ENCODE results near the gene C16orf95. TPM values are rescaled to one million over a fixed set of nuclear protein-coding genes. Genes with fewer than 3 reads are reported as not detected.

Gene C16orf95
- total and polyA plus RNA-seq, 7 experiments from 2014 or later, result 1.3 to 8.6 (median 2.7) TPM

DNA sequence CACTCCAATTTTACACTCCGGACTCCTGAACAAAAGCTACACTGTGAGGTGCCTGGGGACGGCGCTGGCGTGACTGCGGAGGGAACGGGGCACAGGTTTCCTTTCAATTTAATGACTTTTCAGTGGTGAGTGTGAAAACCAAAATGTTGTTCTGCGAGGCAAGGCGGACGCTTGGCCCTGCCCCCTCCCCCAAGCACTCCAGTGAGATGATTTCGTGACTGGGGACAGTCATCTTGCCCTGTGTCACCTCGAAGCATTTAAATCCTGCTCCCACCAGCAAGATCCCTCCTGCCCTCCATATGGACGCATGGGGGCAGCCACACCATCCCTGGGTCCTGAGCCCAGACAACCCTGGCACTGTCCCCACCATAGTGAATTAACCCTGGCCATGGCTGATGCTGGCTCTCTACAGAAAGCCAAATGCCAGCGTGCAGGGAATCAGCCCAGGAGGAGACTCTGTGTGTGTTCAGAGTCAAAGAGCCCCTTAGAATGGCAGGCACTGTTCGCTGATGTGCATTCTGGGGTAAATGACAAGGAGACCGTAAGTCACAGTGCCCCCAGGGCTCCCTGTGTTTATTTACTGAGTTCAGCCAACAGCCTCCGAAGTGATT is 41.0 kb downstream of the C16orf95 start:
- ChIA-PET CTCF (no interaction called here), POLR2A (no interaction called here)
- H3K4me3 ChIP-seq (ENCODE audit: low read length), result no peak overlapping the region
- H3K4me1 ChIP-seq (ENCODE audit: control insufficient read depth in 2 of 2, insufficient read depth in 2 of 2, low read length in 2 of 2), result no peaks in the 10 kb centered on the region
- Mint-ChIP-seq H3K36me3 (no peaks in the 10 kb centered on the region), H3K9me3 (no peaks in the 10 kb centered on the region), H3K4me3 (no peak overlapping the region), H3K4me1 (peaks cover 0 to 19% (median 5%) of the 10 kb centered on the region in 7 donors), H3K27ac (no peak overlapping the region), H3K27me3 (peaks cover 0 to 14% (median 11%) of the 10 kb centered on the region in 5 donors)
- H3K9me3 ChIP-seq (ENCODE audit: control insufficient read depth in 2 of 3, low read length in 3 of 3), result no peaks in the 10 kb centered on the region
- intact Hi-C loops (cut with micrococcal nuclease), result no loop called here
- no peaks in the 10 kb centered on the region for H3K27me3 ChIP-seq (ENCODE audit: control insufficient read depth in 2 of 2, insufficient read depth in 2 of 2, low read length in 2 of 2)
- DNase-seq, result no peak
- no peaks in the 10 kb centered on the region for H3K36me3 ChIP-seq (ENCODE audit: control insufficient read depth in 2 of 3, insufficient read depth in 3 of 3, low read length in 3 of 3)
- ATAC-seq, result no peak
- H3K27ac ChIP-seq (ENCODE audit: low read depth, low read length), result no peak overlapping the region

DNA sequence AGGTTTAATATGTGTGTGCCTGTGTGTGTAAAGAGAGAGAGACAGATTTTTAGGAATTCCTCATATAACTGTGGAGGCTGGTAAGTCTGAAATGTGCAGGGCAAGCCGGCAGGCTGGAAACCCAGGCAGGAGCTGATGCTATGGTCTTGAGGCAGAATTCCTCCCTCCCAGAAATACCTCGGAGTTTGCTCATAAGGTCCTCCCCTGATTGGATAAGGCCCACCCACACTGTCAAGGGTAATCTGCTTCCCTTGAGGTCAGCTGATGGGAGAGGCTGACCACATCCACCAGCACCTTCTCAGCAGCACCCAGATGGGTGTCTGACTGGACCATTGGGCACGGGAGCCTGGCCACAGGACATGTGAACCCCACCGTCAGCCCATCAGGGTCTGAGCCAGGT is 42.4 kb downstream of the C16orf95 start:
- Mint-ChIP-seq H3K27ac (no peak overlapping the region), H3K36me3 (peaks cover 0 to 5% (median 3%) of the 10 kb centered on the region in 5 donors), H3K9me3 (peaks cover 0 to 9% (median 1%) of the 10 kb centered on the region in 11 donors), H3K4me1 (peaks cover 0 to 19% (median 5%) of the 10 kb centered on the region in 7 donors), H3K27me3 (peaks cover 0 to 14% (median 11%) of the 10 kb centered on the region in 5 donors), H3K4me3 (no peak overlapping the region)
- Histone ChIP-seq H3K4me1 (ENCODE audit: control insufficient read depth in 2 of 2, insufficient read depth in 2 of 2, low read length in 2 of 2) (no peaks in the 10 kb centered on the region), H3K4me3 (ENCODE audit: low read length) (no peak overlapping the region), H3K27ac (ENCODE audit: low read depth, low read length) (no peak overlapping the region), H3K27me3 (ENCODE audit: control insufficient read depth in 2 of 2, insufficient read depth in 2 of 2, low read length in 2 of 2) (no peaks in the 10 kb centered on the region), H3K9me3 (ENCODE audit: control insufficient read depth in 2 of 3, low read length in 3 of 3) (no peaks in the 10 kb centered on the region), H3K36me3 (ENCODE audit: control insufficient read depth in 2 of 3, insufficient read depth in 3 of 3, low read length in 3 of 3) (no peaks in the 10 kb centered on the region)
- ChIA-PET POLR2A (no interaction called here), CTCF (no interaction called here)
- ATAC-seq (no peak), DNase-seq (no peak)
- intact Hi-C loops (cut with micrococcal nuclease), result no loop called here

DNA sequence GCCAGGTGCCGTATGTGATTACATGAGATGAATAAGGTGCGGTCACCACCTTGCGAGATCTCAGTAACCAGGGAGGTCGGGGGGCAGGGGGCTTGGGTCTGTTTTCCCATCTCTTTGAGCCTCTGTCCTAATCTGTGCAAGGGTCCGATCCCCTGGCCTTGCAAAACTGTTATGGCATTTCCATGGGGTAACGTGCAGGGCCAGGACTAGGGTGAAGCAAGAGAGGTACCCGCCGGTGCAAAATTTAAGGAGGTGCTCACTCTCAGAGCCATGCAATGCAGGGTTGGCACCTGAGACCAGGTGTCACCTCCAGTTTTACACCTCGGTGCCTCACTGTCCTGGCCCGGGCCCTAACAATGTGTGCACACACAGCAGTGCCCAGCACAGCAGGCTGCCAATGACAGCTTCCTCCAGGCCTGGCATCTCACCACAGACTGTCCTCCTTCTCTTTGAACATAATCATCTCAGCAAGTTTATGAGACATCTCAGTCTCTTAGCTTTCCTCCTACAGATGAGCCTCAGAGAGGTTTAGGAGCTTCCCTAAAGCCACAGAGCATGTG is 43.6 kb downstream of the C16orf95 start:
- no peaks in the 10 kb centered on the region for H3K36me3 ChIP-seq (ENCODE audit: control insufficient read depth in 2 of 3, insufficient read depth in 3 of 3, low read length in 3 of 3)
- ATAC-seq (no peak), DNase-seq (no peak)
- no peak overlapping the region for H3K4me3 ChIP-seq (ENCODE audit: low read length)
- H3K27me3 ChIP-seq (ENCODE audit: control insufficient read depth in 2 of 2, insufficient read depth in 2 of 2, low read length in 2 of 2), result no peaks in the 10 kb centered on the region
- no peaks in the 10 kb centered on the region for H3K9me3 ChIP-seq (ENCODE audit: control insufficient read depth in 2 of 3, low read length in 3 of 3)
- intact Hi-C loops (cut with micrococcal nuclease), result no loop called here
- peaks cover 0 to 21% (median 3%) of the 10 kb centered on the region in 11 donors for H3K9me3 Mint-ChIP-seq
- H3K36me3 Mint-ChIP-seq, result peaks cover 0 to 11% (median 5%) of the 10 kb centered on the region in 5 donors
- H3K27ac Mint-ChIP-seq, result no peak overlapping the region
- POLR2A ChIA-PET, result no interaction called here
- H3K4me3 Mint-ChIP-seq, result no peak overlapping the region
- no peak overlapping the region for H3K27ac ChIP-seq (ENCODE audit: low read depth, low read length)
- peaks cover 0 to 12% (median 7%) of the 10 kb centered on the region in 5 donors for H3K27me3 Mint-ChIP-seq
- peaks cover 0 to 16% (median 1%) of the 10 kb centered on the region in 7 donors for H3K4me1 Mint-ChIP-seq
- H3K4me1 ChIP-seq (ENCODE audit: control insufficient read depth in 2 of 2, insufficient read depth in 2 of 2, low read length in 2 of 2), result no peaks in the 10 kb centered on the region
- CTCF ChIA-PET, result no interaction called here

DNA sequence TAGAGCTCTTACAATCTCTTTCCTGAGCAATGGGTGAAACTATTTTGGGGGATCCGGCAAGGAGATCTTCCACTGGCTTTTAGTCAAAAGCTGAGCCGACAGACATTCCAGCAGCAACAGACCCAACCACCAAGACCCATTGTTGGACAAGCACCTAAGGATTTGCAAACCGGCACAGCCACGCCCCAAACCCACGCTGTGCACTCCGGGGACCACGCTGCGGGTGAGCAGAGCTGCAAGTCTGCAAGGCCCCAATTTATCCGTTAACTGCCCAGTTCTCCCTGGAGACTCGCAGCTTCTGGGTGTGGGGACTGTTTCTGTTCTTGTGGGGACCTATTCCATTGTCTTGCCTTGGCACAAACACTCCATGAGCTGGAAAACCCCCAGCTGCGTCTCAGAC is 45.9 kb downstream of the C16orf95 start:
- intact Hi-C loops (cut with micrococcal nuclease), result no loop called here
- POLR2A ChIA-PET, result no interaction called here
- no peaks in the 10 kb centered on the region for H3K9me3 ChIP-seq (ENCODE audit: control insufficient read depth in 2 of 3, low read length in 3 of 3)
- no peak for DNase-seq
- Mint-ChIP-seq H3K27ac (no peak overlapping the region), H3K4me1 (peaks cover 0 to 9% (median 0%) of the 10 kb centered on the region in 7 donors), H3K27me3 (peaks cover 0 to 8% (median 0%) of the 10 kb centered on the region in 5 donors), H3K4me3 (no peak overlapping the region), H3K36me3 (peaks cover 0 to 11% (median 5%) of the 10 kb centered on the region in 5 donors), H3K9me3 (peaks cover 0 to 23% (median 3%) of the 10 kb centered on the region in 11 donors)
- H3K4me3 ChIP-seq (ENCODE audit: low read length), result no peak overlapping the region
- H3K27ac ChIP-seq (ENCODE audit: low read depth, low read length), result no peak overlapping the region
- ATAC-seq, result no peak
- H3K27me3 ChIP-seq (ENCODE audit: control insufficient read depth in 2 of 2, insufficient read depth in 2 of 2, low read length in 2 of 2), result no peaks in the 10 kb centered on the region
- CTCF ChIA-PET, result no interaction called here
- H3K4me1 ChIP-seq (ENCODE audit: control insufficient read depth in 2 of 2, insufficient read depth in 2 of 2, low read length in 2 of 2), result no peaks in the 10 kb centered on the region
- H3K36me3 ChIP-seq (ENCODE audit: control insufficient read depth in 2 of 3, insufficient read depth in 3 of 3, low read length in 3 of 3), result no peaks in the 10 kb centered on the region

DNA sequence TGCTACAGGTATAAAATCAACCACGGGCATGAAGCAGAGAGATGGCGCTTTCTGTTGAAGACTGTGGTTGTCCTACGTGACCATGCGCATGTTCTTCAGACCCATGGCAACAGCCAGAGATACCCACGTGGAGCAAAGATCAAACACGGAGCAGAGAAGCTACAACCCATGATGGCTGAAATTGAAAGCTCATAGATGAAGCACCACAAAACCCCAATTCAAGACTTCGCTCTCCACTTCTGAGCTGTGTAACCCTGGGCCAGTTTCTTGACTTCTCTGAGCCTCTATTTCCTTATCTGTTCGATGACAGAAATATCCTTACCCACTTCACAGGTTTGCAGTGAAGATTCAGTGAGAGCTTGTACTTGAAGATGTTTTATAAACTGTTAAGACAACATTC is 49.6 kb downstream of the C16orf95 start:
- ChIA-PET POLR2A (no interaction called here), CTCF (no interaction called here)
- Mint-ChIP-seq H3K9me3 (peaks cover 0 to 23% (median 3%) of the 10 kb centered on the region in 11 donors), H3K27me3 (no peaks in the 10 kb centered on the region), H3K4me3 (no peak overlapping the region), H3K27ac (no peak overlapping the region), H3K4me1 (peaks cover 0 to 2% (median 0%) of the 10 kb centered on the region in 7 donors), H3K36me3 (peaks cover 0 to 11% (median 5%) of the 10 kb centered on the region in 5 donors)
- Histone ChIP-seq H3K4me3 (ENCODE audit: low read length) (no peak overlapping the region), H3K4me1 (ENCODE audit: control insufficient read depth in 2 of 2, insufficient read depth in 2 of 2, low read length in 2 of 2) (no peaks in the 10 kb centered on the region), H3K27ac (ENCODE audit: low read depth, low read length) (no peak overlapping the region), H3K27me3 (ENCODE audit: control insufficient read depth in 2 of 2, insufficient read depth in 2 of 2, low read length in 2 of 2) (no peaks in the 10 kb centered on the region), H3K9me3 (ENCODE audit: control insufficient read depth in 2 of 3, low read length in 3 of 3) (no peaks in the 10 kb centered on the region), H3K36me3 (ENCODE audit: control insufficient read depth in 2 of 3, insufficient read depth in 3 of 3, low read length in 3 of 3) (no peaks in the 10 kb centered on the region)
- intact Hi-C loops (cut with micrococcal nuclease), result no loop called here
- DNase-seq (no peak), ATAC-seq (no peak)

DNA sequence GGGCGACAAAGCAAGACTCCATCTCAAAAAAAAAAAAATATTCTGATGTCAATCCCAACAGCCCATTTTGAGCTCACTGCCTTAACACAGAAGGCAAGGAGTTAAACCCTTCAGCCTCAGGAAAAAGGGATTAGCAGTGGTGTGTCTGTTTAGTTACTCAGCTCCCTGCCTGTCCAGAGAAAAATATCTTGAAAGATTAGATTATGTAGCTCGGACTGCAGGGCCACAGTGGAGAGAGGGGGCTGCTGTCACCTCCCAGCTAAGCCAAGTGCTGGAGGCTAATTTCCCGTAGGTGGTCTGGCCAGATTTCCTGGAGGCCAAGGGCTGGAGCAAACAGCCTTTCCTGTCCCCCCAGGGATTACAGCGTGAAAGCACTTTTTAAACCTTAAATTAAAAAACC is 50.3 kb downstream of the C16orf95 start:
- no peak overlapping the region for H3K27ac Mint-ChIP-seq
- intact Hi-C loops (cut with micrococcal nuclease), result no loop called here
- Histone ChIP-seq H3K9me3 (ENCODE audit: control insufficient read depth in 2 of 3, low read length in 3 of 3) (no peaks in the 10 kb centered on the region), H3K4me3 (ENCODE audit: low read length) (no peak overlapping the region), H3K27ac (ENCODE audit: low read depth, low read length) (no peak overlapping the region), H3K36me3 (ENCODE audit: control insufficient read depth in 2 of 3, insufficient read depth in 3 of 3, low read length in 3 of 3) (no peaks in the 10 kb centered on the region), H3K4me1 (ENCODE audit: control insufficient read depth in 2 of 2, insufficient read depth in 2 of 2, low read length in 2 of 2) (no peaks in the 10 kb centered on the region), H3K27me3 (ENCODE audit: control insufficient read depth in 2 of 2, insufficient read depth in 2 of 2, low read length in 2 of 2) (no peaks in the 10 kb centered on the region)
- DNase-seq, result no peak
- no peaks in the 10 kb centered on the region for H3K27me3 Mint-ChIP-seq
- peaks cover 0 to 23% (median 4%) of the 10 kb centered on the region in 11 donors for H3K9me3 Mint-ChIP-seq
- peaks cover 1 to 12% (median 5%) of the 10 kb centered on the region in 5 donors for H3K36me3 Mint-ChIP-seq
- peaks cover 0 to 2% (median 0%) of the 10 kb centered on the region in 7 donors for H3K4me1 Mint-ChIP-seq
- ATAC-seq, result no peak
- ChIA-PET CTCF (no interaction called here), POLR2A (no interaction called here)
- H3K4me3 Mint-ChIP-seq, result no peak overlapping the region

DNA sequence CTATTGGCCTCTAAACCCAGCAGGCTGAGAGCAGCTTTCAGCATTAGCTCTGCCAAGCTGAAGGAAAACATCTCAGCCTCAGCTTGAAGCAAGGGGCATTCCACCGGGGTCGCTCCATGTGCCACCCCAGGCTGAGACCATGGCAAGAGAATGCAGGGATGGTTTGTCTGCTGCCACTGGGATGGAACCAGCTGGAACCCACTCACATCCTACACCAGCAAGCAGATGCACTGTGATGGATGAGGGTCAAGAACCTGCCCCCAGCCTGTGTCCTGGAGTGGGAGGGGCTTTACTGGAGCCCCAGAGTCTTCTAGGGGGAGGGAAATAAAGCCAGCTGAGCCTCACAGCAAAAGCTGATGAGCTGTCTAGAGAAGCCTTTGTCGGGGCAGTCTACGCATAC is 51.9 kb downstream of the C16orf95 start:
- CTCF ChIA-PET, result no interaction called here

More for the DNA sequence above, 51.9 kb downstream of the C16orf95 start:
- H3K4me1 Mint-ChIP-seq, result peaks cover 0 to 3% (median 0%) of the 10 kb centered on the region in 7 donors
- intact Hi-C loops (cut with micrococcal nuclease), result no loop called here
- ATAC-seq (no peak), DNase-seq (no peak)
- H3K36me3 ChIP-seq (ENCODE audit: control insufficient read depth in 2 of 3, insufficient read depth in 3 of 3, low read length in 3 of 3), result no peaks in the 10 kb centered on the region
- peaks cover 4 to 15% (median 13%) of the 10 kb centered on the region in 5 donors for H3K36me3 Mint-ChIP-seq
- no peak overlapping the region for H3K4me3 ChIP-seq (ENCODE audit: low read length)
- H3K27ac Mint-ChIP-seq, result no peak overlapping the region
- no peaks in the 10 kb centered on the region for H3K4me1 ChIP-seq (ENCODE audit: control insufficient read depth in 2 of 2, insufficient read depth in 2 of 2, low read length in 2 of 2)
- H3K4me3 Mint-ChIP-seq, result no peak overlapping the region
- peaks cover 0 to 5% (median 0%) of the 10 kb centered on the region in 3 experiments for H3K9me3 ChIP-seq (ENCODE audit: control insufficient read depth in 2 of 3, low read length in 3 of 3)
- no peaks in the 10 kb centered on the region for H3K27me3 ChIP-seq (ENCODE audit: control insufficient read depth in 2 of 2, insufficient read depth in 2 of 2, low read length in 2 of 2)
- POLR2A ChIA-PET, result no interaction called here
- H3K27ac ChIP-seq (ENCODE audit: low read depth, low read length), result no peak overlapping the region
- no peaks in the 10 kb centered on the region for H3K27me3 Mint-ChIP-seq
- H3K9me3 Mint-ChIP-seq, result peaks cover 0 to 30% (median 9%) of the 10 kb centered on the region in 11 donors

All from naive thymus-derived CD4-positive, alpha-beta T cell (primary cell).